Sigmoid colon (tissue), 7 donors: Measurements from ENCODE around the gene ILK. TPM values are rescaled to one million over a fixed set of nuclear protein-coding genes. Genes with fewer than 3 reads are reported as not detected.
A peak's percentile ranks its signal among the peaks of the same experiment; 100 is the strongest.

Experiments used
- DNase-seq: peaks from one replicate; pipeline ENCODE4 v3.0.0-alpha.2; 2019
- H3K27ac ChIP-seq, 4 donors: fragments of 200-600 bp; sonication (generic); one replicate each; pipeline ENCODE4 v1.5.1; 2016 to 2019; ENCODE audit warnings: mild to moderate bottlenecking in 1 of 4
- H3K27me3 ChIP-seq, 3 donors: fragments of 200-600 bp; sonication (generic); one replicate each; pipeline ENCODE4 v1.5.1; 2019; ENCODE audit warnings: mild to moderate bottlenecking in 1 of 3
- H3K36me3 ChIP-seq, 4 donors: fragments of 200-600 bp; sonication (generic); one replicate each; pipeline ENCODE4 v1.5.1; 2016 to 2019
- H3K4me1 ChIP-seq, 4 donors: fragments of 200-600 bp; sonication (generic); one replicate each; pipeline ENCODE4 v1.5.1; 2017 to 2019
- H3K4me3 ChIP-seq, 4 donors: fragments of 200-600 bp; sonication (generic); one replicate each; pipeline ENCODE4 v1.5.1; 2017 to 2019; ENCODE audit warnings: mild to moderate bottlenecking in 2 of 4, moderate library complexity in 1 of 4
- H3K9me3 ChIP-seq, 4 donors: fragments of 200-600 bp in 3 of 4; sonication (generic) in 3 of 4; one replicate each; pipeline versions ENCODE4 v1.5.1 to v1.6.1; 2013 to 2019
- CTCF ChIP-seq, 4 experiments: fragments of 450-650 bp in 3 of 4; fragments of 200-600 bp in 1 of 4; IDR thresholded peaks; one replicate each; pipeline ENCODE4 v1.5.1; 2016 to 2019; ENCODE audit warnings: antibody characterized with exemption in 4 of 4, mild to moderate bottlenecking in 3 of 4, moderate library complexity in 2 of 4
- EP300 ChIP-seq, 4 donors: sonication (generic); formaldehyde crosslinking; IDR thresholded peaks; one replicate each; pipeline ENCODE4 v1.6.1; 2017; ENCODE audit warnings: antibody characterized with exemption in 4 of 4
- POLR2A ChIP-seq, 2 donors: fragments of 450-650 bp; IDR thresholded peaks; one replicate each; pipeline ENCODE4 v1.6.1; 2016; ENCODE audit warnings: antibody characterized with exemption in 2 of 2, mild to moderate bottlenecking in 2 of 2, moderate library complexity in 2 of 2
- POLR2AphosphoS5 ChIP-seq, 4 donors: sonication (generic); formaldehyde crosslinking; IDR thresholded peaks; one replicate each; pipeline ENCODE4 v1.6.1; 2017; ENCODE audit warnings: antibody characterized with exemption in 4 of 4
- WGBS, 2 donors: extraction: QIAGEN DNeasy Blood & Tissue Kit; methylation state at CpG; one replicate each; pipeline ENCODE4 v1.1.7; 2013; 5-methylcytosine and 5-hydroxymethylcytosine counted together
- intact Hi-C: fragments of 100-400 bp; cut with DNase I; formaldehyde crosslinking; loops from one replicate; pipeline ENCODE4 v1.15.1; 2023
- polyA plus RNA-seq, 3 donors: library from polyadenylated mRNA; stranded (reverse); fragments of 200-250 nt; gene quantifications; one replicate each; pipeline ENCODE4 v1.2.3, GENCODE V29; 2013
- total RNA-seq, 4 donors: library from RNA; depleted of rRNA; stranded (reverse); fragments of >200 nt; gene quantifications; one replicate each; pipeline ENCODE4 v1.1.0, GENCODE V29; 2016
- donor health status: healthy with polysubstance abuse.
- donor health status: Bipolar disorder and iron deficiency.
- donor health status: healthy.

ILK gene
- total RNA-seq (100 to 1,000 TPM; 450 to 607 (median 548) TPM), polyA plus RNA-seq (100 to 1,000 TPM in 2 of 3 donors, 10 to 100 TPM in 1; 93.7 to 117 (median 100) TPM)

GRCh38 chr11:6603287-6604080, at the start of gene ILK, which contains the start of gene RRP8:
ILK (plus strand) TSS chr11:6603774; CDS start chr11:6604272, 498 bp downstream.
RRP8 (minus strand) TSS chr11:6603616; CDS start chr11:6603502, 114 bp downstream.
- H3K36me3 ChIP-seq, result peaks cover 20 to 41% (median 31%) of the 10 kb centered on the region in 4 donors
- no peaks in the 10 kb centered on the region for H3K9me3 ChIP-seq
- TF ChIP-seq EP300 (IDR thresholded peaks at IDR 0.05), result no peak
- peak; percentile 73 to 86 for TF ChIP-seq POLR2A (IDR thresholded peaks at IDR 0.05)
- TF ChIP-seq POLR2AphosphoS5 (IDR thresholded peaks at IDR 0.05), result peak; percentile 87 to 96 (median 94)
- DNase-seq, result peak; percentile 96
- H3K4me1 ChIP-seq, result peaks cover 0 to 81% (median 63%) of the 10 kb centered on the region in 4 donors
- H3K4me3 ChIP-seq, result peak within 1 kb of the TSS; percentile 76 to 95 (median 84)
- H3K27me3 ChIP-seq, result no peaks in the 10 kb centered on the region
- peak within 1 kb of the TSS; percentile 98 to 99 (median 98) for H3K27ac ChIP-seq
- WGBS, 2 donors, result 0% methylated on average over 72 of the region's 72 CpGs
- intact Hi-C loops, result loop anchor here (5.0 kb wide), 2 partner anchors 79 to 121 kb away; partner anchors contain the start of genes ARFIP2, MRPL17 and TIMM10B

GRCh38 chr11:6554828-6555706, 48.5 kb upstream of the ILK start:
- WGBS, 2 donors, result 90 to 93% methylated on average over 5 of the region's 5 CpGs
- Histone ChIP-seq H3K27me3 (no peaks in the 10 kb centered on the region), H3K4me1 (no peaks in the 10 kb centered on the region), H3K36me3 (no peaks in the 10 kb centered on the region), H3K9me3 (no peaks in the 10 kb centered on the region), H3K27ac (no peak overlapping the region), H3K4me3 (no peak overlapping the region)
- DNase-seq, result no peak
- intact Hi-C loops, result no loop called here
- TF ChIP-seq POLR2AphosphoS5 (IDR thresholded peaks at IDR 0.05) (no peak), EP300 (IDR thresholded peaks at IDR 0.05) (no peak), POLR2A (IDR thresholded peaks at IDR 0.05) (no peak), CTCF (IDR thresholded peaks at IDR 0.05) (no peak)

DNA sequence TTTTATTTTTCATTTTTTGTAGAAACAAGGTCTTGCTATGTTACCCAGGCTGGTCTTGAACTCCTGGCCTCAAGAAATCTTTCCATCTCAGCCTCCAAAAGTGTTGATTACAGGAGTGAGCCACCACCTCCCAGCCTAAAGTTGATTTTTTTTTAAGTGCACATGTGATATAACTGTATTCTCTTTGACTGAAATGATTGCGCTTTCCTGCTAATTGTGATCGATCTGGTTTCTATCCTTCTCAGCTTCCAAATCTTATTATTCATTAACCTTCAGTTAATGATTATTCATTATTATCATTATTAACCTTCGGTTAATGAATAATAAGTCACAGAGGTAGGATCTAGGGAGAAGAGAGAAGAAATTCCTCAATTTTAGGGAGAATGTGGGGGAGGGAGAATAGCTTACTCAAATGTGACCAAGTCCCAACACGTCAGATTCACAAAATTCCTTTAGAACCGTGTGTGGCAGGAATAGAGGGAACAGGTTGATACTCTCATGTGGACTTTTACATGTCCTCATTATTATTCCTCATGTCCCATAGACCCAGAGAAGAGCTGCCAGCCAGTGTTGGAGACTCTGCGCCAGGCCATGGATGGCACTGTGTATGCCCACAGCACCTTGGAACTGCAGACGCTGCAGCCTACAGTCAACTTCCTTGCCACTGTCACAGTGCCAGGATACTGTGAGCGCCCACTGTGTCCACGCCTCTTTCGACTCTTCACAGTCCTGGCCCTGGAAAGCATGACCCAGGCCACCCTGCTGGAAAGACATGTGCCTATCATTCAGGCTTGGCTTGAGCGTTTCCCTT, 47.2 kb upstream of the ILK start:
- H3K4me1 ChIP-seq, result no peaks in the 10 kb centered on the region
- no peaks in the 10 kb centered on the region for H3K27me3 ChIP-seq
- 92 to 95% methylated on average over 11 of the region's 11 CpGs for WGBS, 2 donors
- H3K27ac ChIP-seq, result no peak overlapping the region
- no peaks in the 10 kb centered on the region for H3K36me3 ChIP-seq
- DNase-seq, result no peak
- intact Hi-C loops, result no loop called here
- H3K9me3 ChIP-seq, result no peaks in the 10 kb centered on the region
- H3K4me3 ChIP-seq, result no peak overlapping the region
- TF ChIP-seq CTCF (IDR thresholded peaks at IDR 0.05) (no peak), POLR2AphosphoS5 (IDR thresholded peaks at IDR 0.05) (no peak)

DNA sequence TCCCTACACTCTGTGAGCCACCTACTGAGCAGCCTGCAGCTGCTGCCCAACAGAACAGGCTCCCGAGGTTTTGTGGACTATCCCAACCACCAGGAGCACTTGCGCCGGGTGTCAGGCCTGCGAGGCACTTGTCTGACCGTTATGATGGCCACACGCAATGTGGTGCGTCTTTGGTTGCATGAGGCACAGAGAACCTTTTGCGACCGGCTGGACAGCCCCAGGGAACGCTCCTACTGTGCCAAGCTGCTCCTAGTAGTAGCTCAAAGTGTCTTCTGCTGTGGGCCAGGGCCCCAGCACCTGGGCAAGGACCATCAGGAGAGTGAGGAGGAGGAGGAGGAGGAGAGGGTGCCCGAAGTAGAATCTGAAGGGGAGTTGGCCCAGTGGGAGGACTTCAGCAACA, 46.5 kb upstream of the ILK start:
- Histone ChIP-seq H3K27me3 (no peaks in the 10 kb centered on the region), H3K4me3 (no peak overlapping the region), H3K4me1 (no peaks in the 10 kb centered on the region), H3K36me3 (no peaks in the 10 kb centered on the region), H3K27ac (no peak overlapping the region), H3K9me3 (no peaks in the 10 kb centered on the region)
- 96% methylated on average over 11 of the region's 11 CpGs for WGBS, 2 donors
- intact Hi-C loops, result no loop called here
- no peak for DNase-seq
- TF ChIP-seq POLR2A (IDR thresholded peaks at IDR 0.05), result no peak
- TF ChIP-seq EP300 (IDR thresholded peaks at IDR 0.05), result no peak
- no peak for TF ChIP-seq POLR2AphosphoS5 (IDR thresholded peaks at IDR 0.05)
- TF ChIP-seq CTCF (IDR thresholded peaks at IDR 0.05), result no peak
